ENCODE data around the gene PDE6B.
"Not testable (repeated sequence)": the region's sequence is repeated elsewhere in the genome, so short reads cannot be mapped to it uniquely, and the experiment has no call there.

PDE6B gene

DNA sequence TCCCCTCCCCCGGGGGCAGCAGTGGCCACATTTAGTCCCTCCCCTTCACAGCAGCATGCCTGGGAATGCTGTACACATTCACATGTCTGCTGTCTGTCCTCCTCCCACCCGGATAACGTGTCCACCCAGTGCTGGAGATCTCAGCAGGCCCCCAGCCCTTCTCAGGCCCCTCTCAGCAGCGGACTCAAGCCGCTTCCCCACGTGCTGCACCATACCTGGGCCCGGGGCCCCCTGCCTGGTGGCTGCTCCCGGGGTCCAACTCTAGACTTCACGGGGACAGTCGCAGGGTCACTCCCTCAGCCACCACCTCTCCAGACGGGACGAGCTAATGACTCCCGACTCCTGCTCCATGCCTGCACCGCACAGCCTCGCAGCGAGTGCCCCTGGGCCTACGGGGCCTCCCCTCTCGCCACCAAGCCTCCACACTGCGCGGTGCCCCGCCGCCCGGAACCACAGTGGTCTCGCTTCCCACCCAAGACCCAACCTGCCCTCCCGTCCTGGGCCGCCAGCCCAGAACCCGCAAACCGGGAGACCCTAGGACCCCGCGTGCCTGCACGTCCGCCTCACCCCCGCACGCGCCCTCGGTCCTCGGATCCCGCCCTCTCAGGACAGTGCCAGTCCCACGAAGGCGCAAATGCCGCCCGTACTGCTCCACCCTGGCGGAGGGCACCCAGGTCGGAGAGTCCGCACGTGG lies 79.0 kb downstream of the PDE6B start:
- DNase-seq (ENCODE audit: low spot score), result no peak

DNA sequence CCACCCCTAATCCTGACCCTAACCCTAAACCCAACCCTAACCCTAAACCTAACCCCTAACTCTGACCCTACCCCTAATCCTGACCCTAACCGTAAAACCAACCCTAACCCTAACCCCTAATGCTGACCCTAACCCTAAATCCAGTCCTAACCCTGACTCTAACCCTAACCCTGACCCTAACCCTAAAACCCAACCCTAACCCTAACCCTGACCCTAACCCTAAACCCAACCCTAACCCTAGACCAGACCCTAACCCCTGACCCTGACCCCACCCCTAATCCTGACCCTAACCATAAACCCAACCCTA lies 79.6 kb downstream of the PDE6B start:
- no peak for DNase-seq (ENCODE audit: low spot score)

DNA sequence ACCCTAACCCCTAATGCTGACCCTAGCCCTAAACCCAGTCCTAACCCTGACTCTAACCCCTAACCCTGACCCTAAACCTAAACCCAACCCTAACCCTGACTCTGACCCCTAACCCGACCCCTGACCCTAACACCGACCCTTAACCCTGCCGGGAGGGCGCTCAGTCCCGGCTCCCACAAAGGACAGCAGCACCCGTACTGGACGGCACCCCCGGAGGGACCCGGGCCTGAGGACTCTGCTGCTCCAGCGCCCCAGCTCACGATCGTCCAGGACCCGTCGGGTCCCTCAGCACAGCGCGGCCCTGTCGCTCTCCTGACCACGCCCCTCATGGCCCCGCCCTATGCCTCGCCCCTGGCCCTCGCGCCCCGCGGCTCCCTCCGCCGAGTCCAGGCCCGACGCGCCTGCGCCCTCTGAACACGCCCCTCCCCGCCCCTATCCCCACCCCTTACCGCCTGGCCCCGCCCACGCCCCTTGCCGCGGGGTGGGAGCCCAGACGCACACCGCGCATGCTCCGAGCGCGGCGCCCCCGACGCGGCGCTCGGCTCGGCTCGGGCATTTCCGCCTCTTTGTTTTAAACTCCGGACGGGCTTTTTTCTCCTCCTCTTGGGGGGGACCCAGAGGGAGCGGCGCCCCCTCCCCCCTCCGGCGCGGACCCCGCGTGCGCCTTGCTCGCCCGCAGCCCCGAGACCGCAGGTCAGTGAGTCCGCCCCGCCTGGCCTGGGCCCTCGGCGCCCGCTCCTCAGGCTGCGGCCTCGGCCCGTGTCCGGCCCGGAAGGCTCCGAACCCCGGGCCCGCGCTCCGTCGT lies 80.1 kb downstream of the PDE6B start, which contains the start of gene PCGF3:
PCGF3 (plus strand) TSS at position 555 of the 805 bp plus-strand sequence. CDS start 27,849 bp downstream, outside the sequence.
- peak; percentile 81 for DNase-seq (ENCODE audit: low spot score)

DNA sequence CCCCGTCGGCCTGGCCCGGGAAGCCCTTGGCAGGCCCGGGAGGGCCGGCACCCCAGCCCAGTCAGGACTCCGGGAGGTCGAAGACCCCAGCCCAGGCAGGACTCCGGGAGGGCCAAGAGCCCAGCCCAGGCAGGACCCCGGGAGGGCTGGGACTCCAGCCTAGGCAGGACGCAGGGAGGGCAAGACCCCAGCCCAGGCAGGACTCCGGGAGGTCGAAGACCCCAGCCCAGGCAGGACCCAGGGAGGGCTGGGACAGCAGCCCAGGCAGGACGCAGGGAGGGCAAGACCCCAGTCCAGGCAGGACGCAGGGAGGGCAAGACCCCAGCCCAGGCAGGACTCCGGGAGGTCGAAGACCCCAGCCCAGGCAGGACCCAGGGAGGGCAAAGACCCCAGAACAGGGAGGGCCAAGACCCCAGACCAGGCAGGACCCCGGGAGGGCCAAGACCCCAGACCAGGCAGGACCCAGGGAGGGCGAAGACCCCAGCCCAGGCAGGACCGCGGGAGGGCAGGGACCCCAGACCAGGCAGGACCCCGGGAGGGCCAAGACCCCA lies 80.8 kb downstream of the PDE6B start:
- not testable (repeated sequence) for DNase-seq (ENCODE audit: low spot score)

DNA sequence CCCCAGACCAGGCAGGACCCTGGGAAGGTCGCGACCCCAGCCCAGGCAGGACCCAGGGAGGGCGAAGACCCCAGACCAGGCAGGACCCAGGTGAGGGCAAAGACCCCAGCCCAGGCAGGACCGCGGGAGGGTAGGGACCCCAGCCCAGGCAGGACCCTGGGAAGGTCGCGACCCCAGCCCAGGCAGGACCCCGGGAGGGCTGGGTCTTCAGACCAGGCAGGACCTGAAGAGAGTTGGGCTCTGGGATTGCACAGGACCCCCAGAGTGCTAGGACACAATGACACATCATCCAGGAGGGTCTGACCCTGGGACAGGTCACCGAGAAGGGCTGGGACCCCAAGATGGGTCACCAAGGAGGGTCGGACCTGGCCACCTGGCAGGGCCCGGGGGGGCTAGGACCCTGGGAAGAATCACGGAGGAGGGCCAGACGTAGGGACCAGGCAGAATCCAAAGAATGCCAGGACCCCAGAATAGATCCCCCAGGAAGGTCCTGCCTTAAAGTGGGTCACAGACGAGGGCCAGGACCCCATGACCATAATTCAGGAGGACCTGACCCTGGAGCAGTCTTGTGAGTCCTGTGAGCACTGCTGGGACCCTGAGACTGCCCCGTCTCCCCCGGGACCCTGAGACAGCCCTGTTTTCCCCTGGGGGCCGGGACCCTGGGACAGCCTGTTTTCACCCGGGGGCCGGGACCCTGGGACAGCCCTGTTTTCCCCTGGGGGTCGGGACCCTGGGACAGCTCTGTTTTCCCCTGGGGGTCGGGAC lies 81.6 kb downstream of the PDE6B start:
- DNase-seq (ENCODE audit: low spot score), result no peak

DNA sequence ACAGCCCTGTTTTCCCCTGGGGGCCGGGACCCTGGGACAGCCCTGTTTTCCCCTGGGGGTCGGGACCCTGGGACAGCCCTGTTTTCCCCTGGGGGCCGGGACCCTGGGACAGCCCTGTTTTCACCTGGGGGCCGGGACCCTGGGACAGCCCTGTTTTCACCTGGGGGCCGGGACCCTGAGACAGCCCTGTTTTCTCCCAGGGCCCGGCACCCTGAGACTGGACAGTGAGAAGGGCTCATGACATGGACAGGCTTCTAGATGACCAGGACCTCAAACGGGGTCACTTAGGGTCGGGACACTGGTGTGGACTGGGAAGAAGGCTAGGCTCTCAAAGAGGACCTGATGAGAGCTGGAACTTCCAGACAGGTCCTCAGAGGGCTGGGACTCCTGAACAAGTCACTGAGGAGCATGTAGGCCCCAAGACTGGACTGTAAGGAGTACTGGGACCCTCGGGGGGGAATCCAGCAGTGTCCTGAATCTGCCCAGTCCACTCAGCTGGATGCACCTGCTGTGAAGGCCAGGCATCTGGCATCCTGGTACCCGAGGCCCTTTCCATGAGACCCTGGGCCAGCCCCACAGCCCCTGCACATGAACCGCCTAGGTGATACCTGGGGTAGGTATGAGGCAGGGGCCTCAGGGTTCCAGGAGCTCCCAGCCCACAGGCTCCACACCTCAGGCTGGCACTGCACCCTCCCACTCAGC lies 82.7 kb downstream of the PDE6B start:
- DNase-seq (ENCODE audit: low spot score), result no peak

DNA sequence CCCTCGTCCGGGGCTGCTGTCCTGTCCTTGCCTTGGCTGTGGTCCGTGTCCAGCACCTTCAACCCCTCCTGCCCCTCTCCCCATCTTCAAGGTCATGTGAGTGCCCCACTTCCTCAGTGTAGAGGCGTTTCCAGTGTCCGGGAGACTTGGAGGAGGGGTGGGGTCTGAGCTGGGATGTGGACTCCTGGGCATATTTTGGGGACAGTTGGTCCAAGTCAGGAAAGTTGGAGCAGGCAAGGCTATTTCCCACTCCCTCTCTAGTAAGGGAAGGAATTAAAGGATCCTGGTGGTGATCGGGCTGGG lies 83.2 kb downstream of the PDE6B start:
- no peak for DNase-seq (ENCODE audit: low spot score)

DNA sequence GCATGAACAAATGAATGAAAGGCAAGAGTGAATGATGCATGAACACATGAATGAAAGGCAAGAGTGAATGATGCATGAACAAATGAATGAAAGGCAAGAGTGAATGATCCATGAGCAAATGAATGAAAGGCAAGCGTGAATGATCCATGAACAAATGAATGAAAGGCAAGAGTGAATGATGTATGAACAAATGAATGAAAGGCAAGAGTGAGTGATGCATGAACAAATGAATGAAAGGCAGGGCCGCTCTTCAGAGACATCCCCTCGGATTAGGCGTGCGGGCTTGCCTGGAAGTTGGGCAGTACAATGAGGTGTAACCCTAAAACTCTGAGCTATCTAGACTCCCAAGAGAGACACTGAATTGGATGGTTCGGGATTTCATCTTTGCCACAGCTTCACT lies 84.0 kb downstream of the PDE6B start:
- DNase-seq (ENCODE audit: low spot score), result no peak

DNA sequence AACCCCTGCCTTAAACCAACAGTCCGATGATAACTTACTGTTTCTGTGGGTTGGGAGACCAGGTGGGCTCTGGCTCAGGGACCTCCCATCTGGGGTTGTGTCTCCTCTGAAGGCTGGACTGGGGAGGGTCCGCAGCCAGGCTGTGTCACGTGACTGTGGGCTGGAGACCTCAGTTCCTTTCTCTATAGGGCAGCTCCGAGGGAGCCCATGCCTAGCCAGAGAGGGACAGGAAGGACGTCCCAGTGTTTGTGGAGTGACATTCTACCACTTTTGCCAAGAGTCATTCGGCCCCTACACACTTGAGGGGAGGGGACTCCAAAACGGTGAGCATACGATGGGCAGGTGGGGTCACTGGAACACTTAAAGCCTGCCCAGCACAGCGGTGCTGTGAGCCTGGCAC lies 84.7 kb downstream of the PDE6B start:
- DNase-seq (ENCODE audit: low spot score), result no peak

DNA sequence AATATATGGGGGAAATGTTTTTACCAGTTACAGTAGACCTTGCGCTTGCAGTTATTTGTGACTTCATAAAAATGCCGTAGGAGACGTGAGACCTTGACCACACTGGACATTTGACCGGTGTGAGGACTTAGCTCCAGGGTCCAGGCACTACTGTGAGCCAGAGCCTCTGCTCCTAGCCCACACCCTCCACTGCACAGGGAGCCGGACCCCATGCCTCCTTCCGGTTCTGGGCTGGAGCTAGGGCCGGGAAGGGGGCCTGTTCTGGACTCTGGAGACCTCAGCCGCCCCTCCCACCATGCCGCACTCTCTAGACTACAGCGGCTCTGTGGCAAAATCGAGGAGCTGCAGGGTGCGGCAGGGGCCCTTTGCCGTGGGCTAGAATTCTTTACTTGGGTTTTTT lies 85.5 kb downstream of the PDE6B start:
- DNase-seq (ENCODE audit: low spot score), result no peak

DNA sequence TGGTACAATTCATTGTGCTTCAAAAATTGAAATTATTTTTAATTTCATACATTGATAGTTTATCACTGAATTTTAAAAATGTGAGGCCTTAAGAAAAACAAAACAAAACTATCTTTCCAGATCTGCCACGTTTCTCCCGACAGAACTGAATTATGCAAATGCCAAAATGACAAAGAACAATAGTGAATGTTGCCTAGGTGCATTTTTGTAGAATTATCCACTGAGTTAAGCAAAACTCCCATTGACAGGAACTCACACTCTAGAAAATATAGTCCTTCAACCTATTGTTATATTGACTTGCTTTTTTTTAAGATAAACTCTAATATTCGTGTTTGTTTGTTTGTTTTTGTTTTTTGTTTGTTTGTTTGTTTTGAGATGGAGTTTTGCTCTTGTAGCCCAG lies 86.7 kb downstream of the PDE6B start:
- DNase-seq (ENCODE audit: low spot score), result no peak

DNA sequence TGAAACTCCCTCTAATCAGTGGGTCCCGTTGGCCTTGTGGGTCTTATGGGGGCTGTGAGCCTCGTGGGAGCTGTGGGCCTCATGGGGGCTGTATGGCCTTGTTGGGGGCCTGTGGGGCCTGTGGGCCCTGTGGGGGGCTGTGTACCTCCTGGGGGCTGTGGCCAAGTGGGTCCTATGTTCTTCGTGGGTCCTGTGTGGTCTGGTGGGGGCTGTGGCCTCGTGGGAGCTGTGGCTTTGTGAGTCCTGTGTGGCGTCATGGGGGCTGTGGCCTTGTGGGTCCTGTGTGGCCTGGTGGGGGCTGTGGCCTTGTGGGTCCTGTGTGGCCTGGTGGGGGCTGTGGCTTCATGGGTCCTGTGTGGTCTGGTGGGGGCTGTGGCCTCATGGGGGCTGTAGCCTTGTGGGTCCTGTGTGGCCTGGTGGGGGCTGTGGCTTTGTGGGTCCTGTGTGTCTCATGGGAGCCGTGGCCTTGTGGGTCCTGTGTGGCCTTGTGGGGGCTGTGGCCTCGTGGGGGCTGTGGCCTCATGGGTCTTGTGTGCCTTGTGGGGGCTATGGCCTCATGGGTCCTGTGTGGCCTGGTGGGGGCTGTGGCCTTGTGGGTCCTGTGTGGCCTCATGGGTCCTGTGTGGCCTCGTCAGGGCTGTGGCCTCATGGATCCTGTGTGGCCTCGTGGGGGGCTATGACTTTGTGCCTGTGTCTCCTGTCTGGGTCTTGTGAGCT lies 87.7 kb downstream of the PDE6B start:
- DNase-seq (ENCODE audit: low spot score), result no peak

DNA sequence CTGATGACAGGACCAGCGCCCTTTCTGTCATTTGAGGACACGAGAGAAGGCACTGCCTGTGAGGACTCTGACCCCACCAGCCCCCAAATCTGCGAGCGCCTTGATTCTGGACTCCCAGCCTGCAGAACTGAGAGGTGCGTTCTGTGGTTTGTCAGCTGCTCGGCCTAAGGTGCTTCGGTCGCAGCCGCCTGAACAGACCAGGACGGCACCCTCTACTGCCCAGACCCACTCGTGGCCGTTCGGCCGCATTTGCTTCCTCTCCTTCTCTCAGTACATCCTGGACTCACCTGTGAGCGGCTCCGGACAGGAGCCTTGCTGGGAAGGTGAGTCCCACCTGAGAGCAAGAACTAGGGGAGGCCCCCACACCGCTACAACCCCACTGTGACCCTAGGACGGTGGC lies 88.7 kb downstream of the PDE6B start:
- DNase-seq (ENCODE audit: low spot score), result no peak

DNA sequence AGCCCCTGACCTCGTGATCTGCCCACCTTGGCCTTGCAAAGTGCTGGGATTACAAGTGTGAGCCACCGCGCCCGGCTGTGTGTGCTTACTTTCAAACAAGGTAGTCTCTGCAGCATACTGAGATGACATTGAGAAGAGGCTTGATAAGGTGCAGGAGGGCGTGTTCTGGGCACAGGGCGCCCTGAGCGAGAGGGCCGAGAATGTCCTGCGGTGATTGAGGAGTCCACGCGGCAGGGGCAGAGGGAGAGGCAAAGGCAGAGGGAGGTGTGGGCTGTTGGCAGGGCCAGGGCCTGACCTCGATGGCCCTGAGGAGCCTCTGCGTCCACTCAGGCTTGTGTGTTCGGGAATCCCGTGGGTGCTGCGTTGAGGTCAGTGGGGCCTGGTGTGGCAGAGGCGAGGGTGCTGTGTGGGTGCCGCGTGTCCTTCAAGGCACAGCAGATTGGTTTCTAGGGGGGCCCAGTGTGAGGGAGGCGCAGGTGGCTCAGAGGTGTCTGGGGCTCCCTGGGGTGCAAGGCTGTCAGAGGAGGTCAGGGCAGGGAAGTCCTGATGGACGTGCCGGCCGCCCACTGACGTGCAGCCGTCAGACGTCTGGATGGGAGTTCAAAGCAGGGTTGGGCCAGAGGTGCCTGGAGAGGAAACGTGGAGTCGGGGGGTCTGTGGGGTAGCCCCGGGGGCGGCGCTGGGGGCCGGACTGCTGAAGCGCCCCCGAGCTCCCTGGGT lies 92.4 kb downstream of the PDE6B start:
- no peak for DNase-seq (ENCODE audit: low spot score)

DNA sequence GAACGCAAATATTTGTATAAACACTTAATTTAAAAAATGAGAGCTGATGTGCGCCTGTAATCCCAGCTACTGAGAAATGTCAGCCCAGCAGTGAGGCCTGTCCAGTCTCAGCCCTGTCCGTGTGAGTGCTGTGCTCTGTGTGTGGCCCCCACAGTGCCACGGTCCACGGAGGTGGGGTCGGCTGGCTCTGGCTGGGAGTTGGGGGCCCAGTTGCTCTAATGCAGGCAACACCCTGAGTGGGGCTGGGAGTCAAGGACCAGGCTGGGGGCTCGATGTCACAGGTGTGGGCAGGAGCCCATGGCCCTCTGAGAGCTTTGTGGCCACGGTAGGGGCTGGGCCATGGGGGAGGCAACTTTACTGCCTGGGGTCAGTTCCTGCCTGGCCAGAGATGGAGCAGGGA lies 93.1 kb downstream of the PDE6B start:
- DNase-seq (ENCODE audit: low spot score), result no peak

All from SW480 (cell line).